RWPE2 (cell line): Measurements from ENCODE around the gene ADAMTS6.
"Not testable (repeated sequence)": the region's sequence is repeated elsewhere in the genome, so short reads cannot be mapped to it uniquely, and the experiment has no call there.

ENCODE experiments used
- ATAC-seq: fragments of 200-7000 bp; cut with Tn5 transposase; 3 replicates; pipeline ENCODE4 v1.9.1; 2021; ENCODE audit warnings: low read depth
- DNase-seq: peaks from one replicate; pipeline ENCODE4 v3.0.0-alpha.2; 2020; ENCODE audit warnings: low spot score
- H3K27ac ChIP-seq: fragments of 450-650 bp; 2 replicates; pipeline ENCODE4 v1.5.1; 2017; ENCODE audit warnings: mild to moderate bottlenecking; ENCODE audit not compliant: poor library complexity, severe bottlenecking
- H3K27me3 ChIP-seq: fragments of 250-450 bp; sonication (Bioruptor Pico); 2 replicates; pipeline ENCODE4 v1.5.1; 2021; ENCODE audit warnings: mild to moderate bottlenecking, moderate library complexity; ENCODE audit not compliant: insufficient read depth, poor library complexity, severe bottlenecking
- H3K36me3 ChIP-seq: fragments of 250-450 bp; sonication (Bioruptor Pico); 2 replicates; pipeline ENCODE4 v1.5.1; 2020; ENCODE audit warnings: low read depth, mild to moderate bottlenecking, moderate library complexity
- H3K4me1 ChIP-seq: fragments of 250-450 bp; sonication (Bioruptor Pico); 2 replicates; pipeline ENCODE4 v1.5.1; 2021; ENCODE audit warnings: mild to moderate bottlenecking, moderate library complexity; ENCODE audit not compliant: insufficient read depth, poor library complexity, severe bottlenecking
- H3K4me3 ChIP-seq: fragments of 250-450 bp; sonication (Bioruptor Pico); 2 replicates; pipeline ENCODE4 v1.5.1; 2021; ENCODE audit warnings: mild to moderate bottlenecking, moderate library complexity; ENCODE audit not compliant: severe bottlenecking
- H3K9me3 ChIP-seq: fragments of 250-450 bp; sonication (Bioruptor Pico); 2 replicates; pipeline ENCODE4 v1.5.1; 2021; ENCODE audit warnings: mild to moderate bottlenecking, moderate library complexity; ENCODE audit not compliant: severe bottlenecking
- TF ChIP-seq, protein P1 (sequence below): fragments of 450-650 bp; IDR thresholded peaks from one replicate; pipeline ENCODE4 v1.5.1; 2017; ENCODE audit warnings: mild to moderate bottlenecking, moderate library complexity; ENCODE audit not compliant: poor library complexity, severe bottlenecking

Gene ADAMTS6

GRCh38 chr5:65508978-65509377, 27.3 kb upstream of the ADAMTS6 start:
- TF ChIP-seq, protein P1, sequence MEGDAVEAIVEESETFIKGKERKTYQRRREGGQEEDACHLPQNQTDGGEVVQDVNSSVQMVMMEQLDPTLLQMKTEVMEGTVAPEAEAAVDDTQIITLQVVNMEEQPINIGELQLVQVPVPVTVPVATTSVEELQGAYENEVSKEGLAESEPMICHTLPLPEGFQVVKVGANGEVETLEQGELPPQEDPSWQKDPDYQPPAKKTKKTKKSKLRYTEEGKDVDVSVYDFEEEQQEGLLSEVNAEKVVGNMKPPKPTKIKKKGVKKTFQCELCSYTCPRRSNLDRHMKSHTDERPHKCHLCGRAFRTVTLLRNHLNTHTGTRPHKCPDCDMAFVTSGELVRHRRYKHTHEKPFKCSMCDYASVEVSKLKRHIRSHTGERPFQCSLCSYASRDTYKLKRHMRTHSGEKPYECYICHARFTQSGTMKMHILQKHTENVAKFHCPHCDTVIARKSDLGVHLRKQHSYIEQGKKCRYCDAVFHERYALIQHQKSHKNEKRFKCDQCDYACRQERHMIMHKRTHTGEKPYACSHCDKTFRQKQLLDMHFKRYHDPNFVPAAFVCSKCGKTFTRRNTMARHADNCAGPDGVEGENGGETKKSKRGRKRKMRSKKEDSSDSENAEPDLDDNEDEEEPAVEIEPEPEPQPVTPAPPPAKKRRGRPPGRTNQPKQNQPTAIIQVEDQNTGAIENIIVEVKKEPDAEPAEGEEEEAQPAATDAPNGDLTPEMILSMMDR: no peak
- Histone ChIP-seq H3K9me3 (no peaks in the 10 kb centered on the region), H3K27ac (no peak overlapping the region), H3K4me3 (no peak overlapping the region), H3K4me1 (no peaks in the 10 kb centered on the region), H3K36me3 (peaks cover 18% of the 10 kb centered on the region), H3K27me3 (no peaks in the 10 kb centered on the region)
- DNase-seq (no peak), ATAC-seq (0 out of 3 replicates have a peak, but pooled peaks have one; percentile 37)

DNA sequence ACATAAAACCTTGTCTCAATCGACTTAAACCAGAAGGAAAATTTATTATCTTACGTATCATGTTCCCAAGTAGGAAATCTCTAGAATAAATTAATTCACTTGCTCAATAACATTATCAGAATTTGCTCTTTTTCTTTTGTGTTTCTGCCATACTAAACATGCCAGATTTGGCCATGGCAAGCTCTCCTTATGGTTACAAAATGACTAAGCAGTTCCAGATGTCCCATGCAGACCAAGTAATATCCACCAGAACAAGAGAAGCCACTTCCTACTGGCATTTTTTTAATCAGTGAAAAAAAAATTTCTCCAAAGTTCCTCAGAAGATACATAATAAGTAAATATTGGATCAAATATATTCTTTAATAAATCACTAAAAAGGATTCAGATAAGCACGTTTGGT, 25.2 kb upstream of the ADAMTS6 start:
- TF ChIP-seq, protein P1: no peak
- no peak for DNase-seq
- no peaks in the 10 kb centered on the region for H3K27me3 ChIP-seq
- no peaks in the 10 kb centered on the region for H3K4me1 ChIP-seq
- no peak for ATAC-seq
- H3K36me3 ChIP-seq: peaks cover 25% of the 10 kb centered on the region
- no peaks in the 10 kb centered on the region for H3K9me3 ChIP-seq
- H3K27ac ChIP-seq: no peak overlapping the region
- H3K4me3 ChIP-seq: no peak overlapping the region

DNA sequence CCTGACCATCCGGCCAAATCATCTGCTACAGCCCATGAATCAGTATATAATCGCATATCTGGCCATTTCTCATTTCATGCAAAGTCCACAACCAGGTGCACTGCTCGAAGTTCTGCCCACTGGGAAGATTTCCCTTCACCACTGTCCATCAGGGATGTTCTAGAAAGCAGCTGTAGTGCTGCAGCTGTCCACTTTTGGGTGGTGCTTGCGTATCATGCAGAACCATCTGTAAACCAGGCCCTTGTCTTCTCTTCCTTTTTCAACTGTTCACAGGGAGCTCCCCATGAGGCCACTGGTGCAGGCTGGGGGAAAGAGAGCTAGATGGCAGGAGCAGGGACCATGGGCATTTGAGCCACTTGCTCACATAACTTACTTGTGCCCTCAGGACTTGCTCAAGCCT, 7.4 kb upstream of the ADAMTS6 start:
- no peaks in the 10 kb centered on the region for H3K4me1 ChIP-seq
- no peaks in the 10 kb centered on the region for H3K9me3 ChIP-seq
- TF ChIP-seq, protein P1: no peak
- no peak overlapping the region for H3K27ac ChIP-seq
- H3K27me3 ChIP-seq: no peaks in the 10 kb centered on the region
- H3K4me3 ChIP-seq: no peak overlapping the region
- ATAC-seq: no peak
- H3K36me3 ChIP-seq: no peaks in the 10 kb centered on the region
- no peak for DNase-seq

- H3K9me3 ChIP-seq, H3K4me3 ChIP-seq, H3K36me3 ChIP-seq, H3K4me1 ChIP-seq, H3K27ac ChIP-seq, DNase-seq, ATAC-seq, H3K27me3 ChIP-seq: not testable (repeated sequence)
Observed at GRCh38 chr5:65488038-65488687, 6.4 kb upstream of the ADAMTS6 start.

DNA sequence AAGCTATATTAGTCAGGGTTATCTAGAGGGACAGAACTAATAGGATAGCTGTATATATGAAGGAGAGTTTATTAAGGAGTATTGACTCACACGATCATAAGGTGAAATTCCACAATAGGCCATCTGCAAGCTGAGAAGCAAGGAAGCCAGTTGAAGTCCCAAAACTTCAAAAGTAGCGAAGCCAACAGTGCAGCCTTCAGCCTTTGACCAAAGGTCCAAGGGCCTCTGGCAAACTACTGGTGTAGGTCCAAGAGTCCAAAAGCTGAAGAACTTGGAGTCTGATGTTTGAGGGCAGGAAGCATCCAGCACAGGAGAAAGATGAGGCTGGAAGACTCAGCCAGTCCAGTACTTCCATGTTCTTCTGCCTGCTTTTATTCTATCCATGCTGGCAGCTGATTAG, 5.1 kb upstream of the ADAMTS6 start:
- not testable (repeated sequence) for H3K36me3 ChIP-seq, H3K4me1 ChIP-seq, ATAC-seq, DNase-seq, H3K27ac ChIP-seq, H3K9me3 ChIP-seq, H3K4me3 ChIP-seq, H3K27me3 ChIP-seq

GRCh38 chr5:65485405-65485804, 3.7 kb upstream of the ADAMTS6 start:
- DNase-seq: no peak

More at GRCh38 chr5:65485405-65485804, 3.7 kb upstream of the ADAMTS6 start:
- Histone ChIP-seq H3K27me3 (no peaks in the 10 kb centered on the region), H3K36me3 (no peaks in the 10 kb centered on the region), H3K4me3 (no peak overlapping the region), H3K4me1 (peaks cover 5% of the 10 kb centered on the region), H3K9me3 (no peaks in the 10 kb centered on the region), H3K27ac (no peak overlapping the region)
- TF ChIP-seq, protein P1: no peak
- ATAC-seq: no peak
